ENCODE results near the gene NAA16. TPM values are rescaled to one million over a fixed set of nuclear protein-coding genes. Genes with fewer than 3 reads are reported as not detected.

NAA16 gene
- total and polyA plus RNA-seq, 2 donors (not counting 1 experiment from before 2014, with no cell fraction given), result 14.3 to 33.5 TPM

DNA sequence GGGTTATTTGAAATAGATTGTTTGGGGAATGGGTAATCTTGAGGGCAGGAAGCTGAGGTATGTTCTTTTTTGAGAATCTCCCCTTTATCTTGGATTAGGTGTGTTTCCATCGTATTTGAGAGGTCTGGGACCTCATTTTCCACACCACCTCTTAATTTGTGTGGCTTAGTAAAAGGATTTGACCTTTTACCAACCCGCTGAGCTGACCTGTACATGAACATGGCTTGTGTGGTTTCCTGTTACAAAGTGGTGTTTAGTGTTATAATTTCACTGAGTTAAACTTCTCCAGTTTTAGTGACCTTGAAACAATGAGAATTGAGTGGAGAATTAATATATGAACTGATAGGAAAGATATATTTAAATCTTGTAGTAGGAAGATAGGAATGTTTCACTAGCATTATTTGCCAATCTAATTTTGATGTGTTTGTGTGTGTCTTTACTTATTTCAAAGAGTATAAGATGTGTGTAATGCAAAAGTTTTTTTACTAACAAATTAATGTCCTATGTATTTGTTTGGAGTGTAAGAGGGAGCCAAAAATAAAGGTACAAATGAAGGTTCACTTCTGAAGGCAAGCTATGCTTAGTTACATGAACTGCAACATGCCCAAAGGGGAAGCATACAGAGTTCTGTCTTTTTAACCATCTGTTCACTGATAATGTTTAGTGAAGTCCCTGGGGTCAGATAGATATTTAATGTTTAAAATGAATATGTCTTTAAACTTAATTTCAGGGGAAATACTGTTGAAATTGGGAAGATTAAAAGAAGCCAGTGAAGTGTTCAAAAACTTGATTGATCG lies 17.1 kb downstream of the NAA16 start:
- Histone ChIP-seq H3K9ac (ENCODE audit: low read length) (no peak overlapping the region), H4K20me1 (ENCODE audit: control insufficient read depth, insufficient read depth, low read length, poor library complexity, severe bottlenecking) (peaks cover 7% of the 10 kb centered on the region), H3K4me3 (ENCODE audit: control extremely low read depth in 1 of 5, extremely low read depth in 1 of 5, insufficient read depth in 1 of 5, low read depth in 2 of 5, low read length in 4 of 5) (no peak overlapping the region), H3K4me1 (ENCODE audit: control insufficient read depth in 2 of 2, insufficient read depth in 2 of 2, low read length in 2 of 2) (no peaks in the 10 kb centered on the region), H2AFZ (ENCODE audit: insufficient read depth, low read depth, low read length, poor library complexity, severe bottlenecking) (no peak overlapping the region), H3K9me3 (ENCODE audit: control extremely low read depth in 1 of 3, control insufficient read depth in 2 of 3, insufficient read depth in 1 of 3, low read length in 2 of 3) (no peaks in the 10 kb centered on the region), H3K27me3 (replicated peaks in 1 of 4; ENCODE audit: control extremely low read depth in 1 of 4, control insufficient read depth in 3 of 4, insufficient read depth in 4 of 4, low read length in 3 of 4) (no peaks in the 10 kb centered on the region), H3K27ac (ENCODE audit: low read length in 2 of 2) (no peak overlapping the region), H3K36me3 (replicated peaks in 1 of 2; ENCODE audit: control extremely low read depth in 1 of 2, control insufficient read depth in 1 of 2, extremely low read depth in 1 of 2, insufficient read depth in 2 of 2, low read length in 1 of 2) (peaks cover 0 to 28% of the 10 kb centered on the region in 2 experiments), H3K4me2 (replicated peaks; ENCODE audit: low read depth, low read length, poor library complexity, severe bottlenecking) (no peak overlapping the region), H3K79me2 (ENCODE audit: control insufficient read depth, insufficient read depth, low read length) (no peaks in the 10 kb centered on the region)
- H3K27ac Mint-ChIP-seq, result no peak overlapping the region
- H3K4me1 Mint-ChIP-seq, result no peaks in the 10 kb centered on the region
- no peak for TF ChIP-seq EZH2 (IDR thresholded peaks at IDR 0.05; ENCODE audit: borderline replicate concordance, insufficient read depth, low read depth, low read length, poor library complexity, severe bottlenecking)
- no peak for TF ChIP-seq CTCF (IDR thresholded peaks at IDR 0.05)
- no peak overlapping the region for H3K4me3 Mint-ChIP-seq
- no peaks in the 10 kb centered on the region for H3K9me3 Mint-ChIP-seq (ENCODE audit: insufficient read depth)
- no CpG with 5 or more reads among the region's 3 CpGs for WGBS (ENCODE audit: insufficient coverage)
- no peak for DNase-seq
- intact Hi-C loops (cut with micrococcal nuclease), result no loop called here
- no peak for ATAC-seq (ENCODE audit: low read depth)
- H3K27me3 Mint-ChIP-seq, result no peaks in the 10 kb centered on the region
- ChIA-PET CTCF (no interaction called here), POLR2A (no interaction called here)

- no peak for ATAC-seq (ENCODE audit: low read depth)
- WGBS (ENCODE audit: insufficient coverage), result no CpG with 5 or more reads among the region's 1 CpG
- intact Hi-C loops (cut with micrococcal nuclease), result no loop called here
- ChIA-PET CTCF (no interaction called here), POLR2A (no interaction called here)
- H2AFZ ChIP-seq (ENCODE audit: insufficient read depth, low read depth, low read length, poor library complexity, severe bottlenecking), result no peak overlapping the region
- Mint-ChIP-seq H3K4me1 (no peaks in the 10 kb centered on the region), H3K9me3 (ENCODE audit: insufficient read depth) (no peaks in the 10 kb centered on the region), H3K27ac (no peak overlapping the region), H3K4me3 (no peak overlapping the region), H3K27me3 (no peaks in the 10 kb centered on the region)
- no peaks in the 10 kb centered on the region for H3K9me3 ChIP-seq (ENCODE audit: control extremely low read depth in 1 of 3, control insufficient read depth in 2 of 3, insufficient read depth in 1 of 3, low read length in 2 of 3)
- H4K20me1 ChIP-seq (ENCODE audit: control insufficient read depth, insufficient read depth, low read length, poor library complexity, severe bottlenecking), result peaks cover 7% of the 10 kb centered on the region
- no peaks in the 10 kb centered on the region for H3K79me2 ChIP-seq (ENCODE audit: control insufficient read depth, insufficient read depth, low read length)
- H3K36me3 ChIP-seq (replicated peaks in 1 of 2; ENCODE audit: control extremely low read depth in 1 of 2, control insufficient read depth in 1 of 2, extremely low read depth in 1 of 2, insufficient read depth in 2 of 2, low read length in 1 of 2), result peaks cover 4 to 22% of the 10 kb centered on the region in 2 experiments
- no peaks in the 10 kb centered on the region for H3K27me3 ChIP-seq (replicated peaks in 1 of 4; ENCODE audit: control extremely low read depth in 1 of 4, control insufficient read depth in 3 of 4, insufficient read depth in 4 of 4, low read length in 3 of 4)
- no peak overlapping the region for H3K4me3 ChIP-seq (ENCODE audit: control extremely low read depth in 1 of 5, extremely low read depth in 1 of 5, insufficient read depth in 1 of 5, low read depth in 2 of 5, low read length in 4 of 5)
- no peak overlapping the region for H3K9ac ChIP-seq (ENCODE audit: low read length)
- no peak overlapping the region for H3K4me2 ChIP-seq (replicated peaks; ENCODE audit: low read depth, low read length, poor library complexity, severe bottlenecking)
- H3K4me1 ChIP-seq (ENCODE audit: control insufficient read depth in 2 of 2, insufficient read depth in 2 of 2, low read length in 2 of 2), result no peaks in the 10 kb centered on the region
- no peak for TF ChIP-seq EZH2 (IDR thresholded peaks at IDR 0.05; ENCODE audit: borderline replicate concordance, insufficient read depth, low read depth, low read length, poor library complexity, severe bottlenecking)
- no peak for TF ChIP-seq CTCF (IDR thresholded peaks at IDR 0.05)
- no peak overlapping the region for H3K27ac ChIP-seq (ENCODE audit: low read length in 2 of 2)
- no peak for DNase-seq
Observed at GRCh38 chr13:41332829-41333228, 21.8 kb downstream of the NAA16 start.
